Activated CD8-positive, alpha-beta T cell treated with anti-CD3 and anti-CD28 coated beads for 36 hours (primary cell): ENCODE data around the gene DENND6B. TPM values are rescaled to one million over a fixed set of nuclear protein-coding genes. Genes with fewer than 3 reads are reported as not detected.
A peak's percentile ranks its signal among the peaks of the same experiment; 100 is the strongest.
"Not testable (repeated sequence)": the region's sequence is repeated elsewhere in the genome, so short reads cannot be mapped to it uniquely, and the experiment has no call there.

Source experiments
- ATAC-seq: fragments of 200-7000 bp; cut with Tn5 transposase; one replicate; pipeline ENCODE4 v1.10.0; 2021; ENCODE audit warnings: mild to moderate bottlenecking, moderate library complexity
- CTCF ChIA-PET: fragments of 350-600 bp; sonication (Branson Sonifier 250); formaldehyde crosslinking; loops from one replicate; lab custom pipeline; 2021; ENCODE audit warnings: antibody characterized with exemption; lab: Charles Lee
- POLR2A ChIA-PET: fragments of 350-600 bp; sonication (Branson Sonifier 250); formaldehyde crosslinking; loops from one replicate; lab custom pipeline; 2021; ENCODE audit warnings: antibody characterized with exemption; lab: Charles Lee
- DNase-seq: peaks from one replicate; pipeline ENCODE4 v3.0.0-alpha.2; 2020
- H3K27ac Mint-ChIP-seq: one replicate; pipeline ENCODE4 v1.8.0; 2021; ENCODE audit warnings: mild to moderate bottlenecking, mixed read lengths
- H3K27me3 Mint-ChIP-seq: one replicate; pipeline ENCODE4 v1.8.0; 2021; ENCODE audit warnings: mixed read lengths
- H3K36me3 Mint-ChIP-seq: one replicate; pipeline ENCODE4 v1.8.0; 2021; ENCODE audit warnings: low read depth, mixed read lengths
- H3K4me1 Mint-ChIP-seq: one replicate; pipeline ENCODE4 v1.8.0; 2021; ENCODE audit warnings: low read depth, mixed read lengths
- H3K4me3 Mint-ChIP-seq: one replicate; pipeline ENCODE4 v1.8.0; 2021; ENCODE audit warnings: mild to moderate bottlenecking, moderate library complexity, mixed read lengths
- H3K9me3 Mint-ChIP-seq: one replicate; pipeline ENCODE4 v1.8.0; 2021; ENCODE audit warnings: mixed read lengths
- intact Hi-C: fragments of 100-400 bp; cut with micrococcal nuclease; formaldehyde crosslinking; loops from one replicate; pipeline ENCODE4 v1.10.0; 2022
- total RNA-seq, 2 experiments: library from RNA; stranded (reverse); gene quantifications; one replicate each; pipeline ENCODE4 v1.2.3, GENCODE V29; 2021
- TF ChIP-seq, protein P1 (sequence below): fragments of 200-600 bp; IDR thresholded peaks from one replicate; pipeline ENCODE4 v1.8.0; 2022; ENCODE audit warnings: antibody characterized with exemption, mild to moderate bottlenecking

DENND6B gene
- total RNA-seq, 2 experiments from 2014 or later, result 4.6 to 5.3 TPM

GRCh38 chr22:50338860-50339462 lies 12.1 kb upstream of the DENND6B start:
- Mint-ChIP-seq H3K27ac (no peak overlapping the region), H3K4me3 (no peak overlapping the region), H3K9me3 (no peaks in the 10 kb centered on the region), H3K27me3 (no peaks in the 10 kb centered on the region), H3K36me3 (no peaks in the 10 kb centered on the region), H3K4me1 (peaks cover 13% of the 10 kb centered on the region)
- CTCF ChIA-PET, result no interaction called here
- intact Hi-C loops, result no loop called here
- ATAC-seq (no peak), DNase-seq (no peak)
- TF ChIP-seq, protein P1, sequence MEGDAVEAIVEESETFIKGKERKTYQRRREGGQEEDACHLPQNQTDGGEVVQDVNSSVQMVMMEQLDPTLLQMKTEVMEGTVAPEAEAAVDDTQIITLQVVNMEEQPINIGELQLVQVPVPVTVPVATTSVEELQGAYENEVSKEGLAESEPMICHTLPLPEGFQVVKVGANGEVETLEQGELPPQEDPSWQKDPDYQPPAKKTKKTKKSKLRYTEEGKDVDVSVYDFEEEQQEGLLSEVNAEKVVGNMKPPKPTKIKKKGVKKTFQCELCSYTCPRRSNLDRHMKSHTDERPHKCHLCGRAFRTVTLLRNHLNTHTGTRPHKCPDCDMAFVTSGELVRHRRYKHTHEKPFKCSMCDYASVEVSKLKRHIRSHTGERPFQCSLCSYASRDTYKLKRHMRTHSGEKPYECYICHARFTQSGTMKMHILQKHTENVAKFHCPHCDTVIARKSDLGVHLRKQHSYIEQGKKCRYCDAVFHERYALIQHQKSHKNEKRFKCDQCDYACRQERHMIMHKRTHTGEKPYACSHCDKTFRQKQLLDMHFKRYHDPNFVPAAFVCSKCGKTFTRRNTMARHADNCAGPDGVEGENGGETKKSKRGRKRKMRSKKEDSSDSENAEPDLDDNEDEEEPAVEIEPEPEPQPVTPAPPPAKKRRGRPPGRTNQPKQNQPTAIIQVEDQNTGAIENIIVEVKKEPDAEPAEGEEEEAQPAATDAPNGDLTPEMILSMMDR, result no peak
- POLR2A ChIA-PET, result no interaction called here

DNA sequence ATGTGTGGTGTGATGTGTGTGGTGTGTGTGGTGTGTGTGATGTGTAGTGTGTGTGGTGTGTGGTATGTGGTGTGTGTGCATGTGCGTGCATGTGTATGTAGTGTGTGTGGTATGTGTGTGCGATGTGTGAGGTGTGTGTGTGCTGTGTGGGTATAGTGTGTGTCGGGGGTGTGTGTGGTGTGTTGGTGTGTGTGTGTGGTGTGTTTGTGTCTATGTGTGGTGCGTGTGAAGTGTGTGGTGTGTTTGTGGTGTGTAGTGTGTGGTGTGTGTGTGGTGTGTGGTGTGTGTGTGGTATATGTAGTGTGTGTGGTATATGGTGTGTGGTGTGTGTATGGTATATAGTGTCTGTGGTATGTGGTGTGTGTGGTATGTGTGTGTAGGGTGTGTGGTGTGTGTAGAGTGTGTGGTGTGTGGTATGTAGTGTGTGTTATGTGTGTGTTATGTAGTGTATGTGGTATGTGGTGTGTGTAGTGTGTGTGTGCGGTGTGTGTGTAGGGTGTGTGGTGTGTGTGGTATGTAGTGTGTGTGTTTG lies 11.3 kb upstream of the DENND6B start:
- ChIA-PET CTCF (no interaction called here), POLR2A (no interaction called here)
- no peak overlapping the region for H3K27ac Mint-ChIP-seq
- peaks cover 13% of the 10 kb centered on the region for H3K4me1 Mint-ChIP-seq
- TF ChIP-seq, protein P1, result no peak
- DNase-seq (no peak), ATAC-seq (no peak)
- H3K9me3 Mint-ChIP-seq, result no peaks in the 10 kb centered on the region
- no peaks in the 10 kb centered on the region for H3K27me3 Mint-ChIP-seq
- intact Hi-C loops, result no loop called here
- H3K4me3 Mint-ChIP-seq, result no peak overlapping the region
- no peaks in the 10 kb centered on the region for H3K36me3 Mint-ChIP-seq

- Mint-ChIP-seq H3K36me3 (no peaks in the 10 kb centered on the region), H3K4me1 (peaks cover 11% of the 10 kb centered on the region), H3K27me3 (no peaks in the 10 kb centered on the region), H3K4me3 (no peak overlapping the region), H3K27ac (no peak overlapping the region), H3K9me3 (no peaks in the 10 kb centered on the region)
- ATAC-seq (no peak), DNase-seq (no peak)
- POLR2A ChIA-PET, result no interaction called here
- intact Hi-C loops, result no loop called here
- CTCF ChIA-PET, result no interaction called here
- TF ChIP-seq, protein P1, result no peak
Measured at GRCh38 chr22:50337262-50338041, 10.6 kb upstream of the DENND6B start.

GRCh38 chr22:50334433-50334832 lies 7.6 kb upstream of the DENND6B start:
- not testable (repeated sequence) for H3K36me3 Mint-ChIP-seq

GRCh38 chr22:50329236-50329635 lies 2.4 kb upstream of the DENND6B start:
- DNase-seq, result peak; percentile 46
- TF ChIP-seq, protein P1, result no peak
- Mint-ChIP-seq H3K36me3 (no peaks in the 10 kb centered on the region), H3K4me3 (no peak overlapping the region), H3K27me3 (peaks cover 10% of the 10 kb centered on the region), H3K9me3 (no peaks in the 10 kb centered on the region), H3K4me1 (peaks cover 15% of the 10 kb centered on the region), H3K27ac (no peak overlapping the region)
- ChIA-PET POLR2A (interaction anchor here (0.5 kb wide), 1 partner anchor 58 kb away, joined by 4 read pairs; no protein-coding TSS in a partner anchor), CTCF (interaction anchor here (0.8 to 6.4 kb wide), 5 partner anchors 12 to 58 kb away, joined by 3 to 44 read pairs (median 27); partner anchors contain the start of gene MAPK11)
- ATAC-seq, result no peak
- intact Hi-C loops, result loop anchor here (5.0 kb wide), 1 partner anchor 52 kb away; no protein-coding TSS in a partner anchor

More at GRCh38 chr22:50334433-50334832, 7.6 kb upstream of the DENND6B start:
- H3K27me3 Mint-ChIP-seq, H3K4me3 Mint-ChIP-seq, H3K9me3 Mint-ChIP-seq, intact Hi-C loops, H3K27ac Mint-ChIP-seq, ATAC-seq, H3K4me1 Mint-ChIP-seq, DNase-seq, POLR2A ChIA-PET: not testable (repeated sequence)
- CTCF ChIA-PET, result interaction anchor here (0.9 kb wide), 1 partner anchor 8 kb away, joined by 3 read pairs; no protein-coding TSS in a partner anchor
